ENCODE results near the gene GARIN3. TPM values are rescaled to one million over a fixed set of nuclear protein-coding genes. Genes with fewer than 3 reads are reported as not detected.

Gene GARIN3
- total and polyA plus RNA-seq, 9 of the 15 experiments (the other 6 are each of a cell fraction or from before 2014, with no cell fraction given): not detected

GRCh38 chr5:157197086-157197485 is 31.0 kb upstream of the GARIN3 start (continued):
- TF ChIP-seq RREB1 (CRISPR knock-in tag; IDR thresholded peaks at IDR 0.05) (no peak), POLR2AphosphoS2 (IDR thresholded peaks at IDR 0.05; ENCODE audit: low read length) (no peak), ZNF740 (CRISPR knock-in tag; IDR thresholded peaks at IDR 0.05) (no peak), ZNF740 (tag; IDR thresholded peaks at IDR 0.05) (no peak), HDAC3 (IDR thresholded peaks at IDR 0.05; ENCODE audit: borderline replicate concordance, partially characterized antibody) (no peak), TCFL5 (CRISPR knock-in tag; conservative IDR thresholded peaks at IDR 0.05) (no peak), TRIM28 (IDR thresholded peaks at IDR 0.05) (no peak), FOXK1 (CRISPR knock-in tag; IDR thresholded peaks at IDR 0.05; ENCODE audit: borderline replicate concordance) (no peak)
